GM21423 (cell line): Measurements from ENCODE around the gene LSM6.

Experiments used
- ATAC-seq: cut with Tn5 transposase; IDR thresholded peaks from one replicate; pipeline ENCODE4 v1.9.1; 2021; ENCODE audit warnings: mild to moderate bottlenecking, moderate library complexity; ENCODE audit not compliant: unreplicated experiment

LSM6 gene

DNA sequence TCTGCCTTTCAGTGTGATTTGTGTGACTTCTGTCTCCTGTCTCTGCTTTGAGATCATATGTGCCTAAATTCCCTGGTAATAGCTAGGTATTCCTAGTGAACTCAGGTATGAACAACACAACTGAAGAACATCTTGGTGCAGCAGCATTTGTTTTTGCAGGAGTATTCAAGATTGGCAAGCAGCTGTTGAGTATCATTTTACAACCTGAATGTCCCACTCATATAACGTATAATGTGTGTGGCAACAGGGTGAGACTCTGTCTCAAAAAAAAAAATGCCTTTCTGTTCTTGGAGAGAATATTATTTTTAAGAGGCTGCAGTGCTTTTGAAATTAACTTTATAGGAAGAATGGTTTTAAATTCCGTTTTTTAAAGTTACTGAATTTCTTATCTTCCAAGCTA lies 7.7 kb downstream of the LSM6 start:
- no peak for ATAC-seq

DNA sequence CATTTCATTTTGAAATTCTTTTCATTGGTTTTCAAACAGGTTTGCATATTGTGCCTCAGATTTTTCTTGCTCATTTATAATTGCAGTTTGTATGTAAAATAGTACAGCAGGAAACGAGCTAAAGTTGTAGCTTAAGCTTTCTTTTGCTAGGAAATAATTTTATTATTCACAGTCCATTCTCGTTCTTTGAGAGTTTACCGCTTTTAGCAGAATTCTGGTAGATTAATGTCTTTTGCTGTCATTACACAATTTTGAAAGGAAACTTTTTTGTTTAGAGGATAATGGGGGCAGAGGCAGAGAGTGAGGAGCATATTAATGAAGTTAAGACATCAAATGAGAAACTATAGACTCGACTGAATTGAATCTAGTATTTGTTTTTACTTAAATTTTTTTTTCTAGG lies 10.5 kb downstream of the LSM6 start:
- no peak for ATAC-seq

DNA sequence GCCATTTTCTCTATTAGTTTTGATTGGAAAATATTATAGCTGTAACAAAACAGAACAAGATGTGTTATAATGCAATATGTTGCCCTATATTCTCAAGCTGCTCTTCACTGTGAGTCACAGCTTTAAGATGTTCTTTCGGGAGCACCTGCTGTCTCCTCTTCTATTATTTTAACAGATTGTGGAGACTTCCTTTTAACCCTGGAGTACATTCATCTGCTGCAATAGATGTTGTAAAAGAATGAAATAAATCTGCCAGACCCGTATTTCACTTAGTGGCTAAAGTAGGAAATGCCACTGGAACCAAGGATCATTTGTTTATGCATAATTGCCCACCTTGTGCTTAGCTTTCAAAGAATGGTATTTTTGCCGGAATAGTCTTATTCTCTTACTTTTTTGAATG lies 11.1 kb downstream of the LSM6 start:
- no peak for ATAC-seq

DNA sequence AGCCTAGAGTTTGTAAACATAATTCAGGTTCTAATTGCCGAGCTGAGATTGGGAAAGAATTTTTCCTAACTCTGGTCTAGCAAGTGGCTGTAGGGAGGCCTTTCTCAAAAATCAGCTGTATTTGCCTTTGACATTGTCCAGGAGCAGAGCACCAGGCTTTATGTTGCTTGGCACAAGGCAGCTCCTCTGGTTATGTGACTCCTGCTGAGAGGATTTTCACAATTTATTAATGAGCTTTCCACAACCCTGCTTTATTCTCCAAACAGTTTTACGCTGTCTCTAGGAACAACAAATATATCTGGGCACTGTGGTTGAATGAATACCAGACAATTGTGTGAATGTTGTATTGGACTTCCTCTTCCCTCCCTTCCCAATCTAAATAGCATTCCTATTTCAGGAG lies 14.9 kb downstream of the LSM6 start:
- no peak for ATAC-seq

DNA sequence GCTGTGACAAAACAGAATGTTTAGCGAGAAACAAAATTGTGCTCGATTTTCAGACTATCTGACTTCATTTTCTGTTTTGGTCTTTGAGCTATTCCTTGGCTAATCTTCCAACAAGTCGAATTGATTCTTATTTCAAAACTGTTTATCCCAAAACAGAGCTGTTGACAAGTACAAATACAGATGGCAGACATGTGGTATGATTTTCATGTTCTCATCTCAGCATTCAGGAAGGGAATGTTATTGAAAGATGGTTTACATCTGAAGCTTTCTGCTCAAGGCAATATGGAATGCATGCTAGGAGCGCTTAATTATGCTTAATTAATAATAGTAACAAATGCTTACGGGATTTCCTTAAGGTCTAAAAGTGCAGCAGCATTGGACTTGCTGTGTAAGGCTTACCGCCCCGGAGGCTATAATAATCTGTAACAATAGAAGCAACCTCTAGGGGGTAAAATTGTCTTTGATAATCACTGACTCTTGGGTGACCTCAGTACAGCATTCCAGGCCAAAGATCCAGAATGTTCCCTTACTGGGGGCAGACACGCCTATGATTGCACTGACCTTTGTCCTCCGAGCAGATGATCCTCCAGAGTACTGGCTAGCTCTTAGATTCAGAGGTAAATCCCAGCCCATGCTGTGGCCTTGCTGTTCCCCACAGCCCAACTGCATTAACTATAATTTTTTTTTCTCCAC lies 16.4 kb downstream of the LSM6 start:
- ATAC-seq: no peak

DNA sequence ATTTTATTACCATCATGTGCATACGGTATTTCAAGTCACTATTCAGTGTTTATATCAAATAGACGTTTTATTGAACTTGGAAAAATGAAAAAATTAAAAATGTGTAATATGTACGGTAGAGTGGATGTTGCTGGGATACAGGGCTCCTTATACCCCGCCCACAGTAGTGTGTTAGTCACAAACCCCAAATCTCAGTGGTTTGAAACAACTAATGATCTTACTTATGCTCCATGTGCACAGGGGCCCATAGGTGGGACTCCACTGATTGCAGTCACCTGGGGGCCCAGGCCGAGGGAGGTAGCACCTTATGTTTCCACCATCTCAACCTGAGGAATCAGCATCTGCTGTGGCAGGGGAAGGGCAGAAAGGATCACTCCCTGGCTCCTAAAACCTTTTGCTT lies 18.1 kb downstream of the LSM6 start:
- no peak for ATAC-seq

DNA sequence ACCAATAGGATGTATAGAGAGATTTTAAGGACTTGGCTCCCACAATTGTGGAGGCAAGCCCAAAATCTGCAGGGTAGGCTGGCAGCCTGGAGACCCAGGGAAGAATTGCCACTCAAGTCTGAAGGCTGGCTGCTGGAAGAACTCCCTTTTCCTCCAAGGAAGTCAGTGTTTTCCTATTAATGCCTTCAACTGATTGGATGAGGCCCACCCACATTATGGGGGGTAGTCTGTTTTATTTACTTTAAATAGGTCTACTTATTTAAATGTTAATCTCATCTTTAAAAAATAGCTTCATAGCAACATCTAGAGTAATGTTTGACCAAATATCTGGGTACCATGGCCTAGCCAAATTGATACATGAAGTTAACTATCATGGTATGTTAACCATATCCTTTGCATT lies 18.7 kb downstream of the LSM6 start:
- no peak for ATAC-seq

DNA sequence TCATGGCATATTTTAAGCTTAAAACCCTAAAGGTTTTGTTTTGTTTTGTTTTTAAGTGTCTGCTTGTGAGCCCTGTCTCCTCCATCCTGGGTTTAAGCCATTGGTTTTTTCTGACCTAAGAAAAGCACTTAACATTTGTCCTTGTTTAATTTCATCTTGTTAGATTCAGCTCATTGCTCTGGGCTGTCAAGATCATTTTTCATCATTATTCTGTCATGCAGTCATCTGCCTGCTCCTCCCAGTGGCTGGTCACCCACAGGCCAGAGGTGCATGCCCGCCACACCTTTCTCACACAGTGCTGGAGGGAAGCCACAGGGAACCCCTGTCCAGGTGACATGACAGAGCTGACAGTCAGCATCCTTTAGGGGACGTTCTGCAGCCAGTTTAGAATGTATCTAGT lies 27.1 kb downstream of the LSM6 start:
- ATAC-seq: no peak

DNA sequence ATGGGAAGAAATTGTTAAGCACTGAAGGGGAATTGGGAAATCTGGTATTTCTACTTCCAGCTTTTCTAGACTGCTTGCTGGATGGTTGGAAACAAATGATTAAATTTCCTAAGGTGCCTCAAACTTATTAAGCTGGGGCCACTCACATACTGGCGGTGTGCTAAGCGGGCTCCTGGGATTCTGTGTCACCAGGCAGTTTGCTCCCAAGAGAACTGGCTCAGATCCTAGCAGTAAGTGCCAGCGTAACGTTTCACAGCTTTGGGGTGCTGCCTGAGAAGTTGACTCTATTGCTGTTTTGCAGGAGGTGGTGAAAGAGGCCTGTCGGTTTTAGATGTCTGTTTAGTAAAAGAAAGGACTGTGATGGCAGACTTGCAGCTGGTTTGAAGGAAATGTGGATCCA lies 31.9 kb downstream of the LSM6 start:
- no peak for ATAC-seq

DNA sequence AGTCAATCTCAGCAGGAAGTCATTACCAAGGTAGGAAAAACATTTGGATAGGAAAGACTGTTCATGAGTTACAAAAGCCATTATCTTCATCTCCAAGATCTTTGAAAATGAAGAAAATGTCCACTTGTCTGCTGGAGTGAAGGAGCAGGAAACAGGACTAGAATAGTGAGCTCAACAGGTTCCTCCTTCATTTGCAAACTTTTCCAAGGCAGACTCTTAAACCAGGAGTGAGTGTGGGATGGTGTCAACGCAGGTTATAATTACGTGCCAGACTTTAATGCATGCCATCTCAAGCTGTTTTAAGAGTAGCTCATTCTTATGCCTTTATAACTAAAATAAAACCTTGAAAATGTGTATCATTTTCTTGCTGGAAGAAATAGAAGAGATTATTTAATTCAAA lies 35.4 kb downstream of the LSM6 start:
- no peak for ATAC-seq

DNA sequence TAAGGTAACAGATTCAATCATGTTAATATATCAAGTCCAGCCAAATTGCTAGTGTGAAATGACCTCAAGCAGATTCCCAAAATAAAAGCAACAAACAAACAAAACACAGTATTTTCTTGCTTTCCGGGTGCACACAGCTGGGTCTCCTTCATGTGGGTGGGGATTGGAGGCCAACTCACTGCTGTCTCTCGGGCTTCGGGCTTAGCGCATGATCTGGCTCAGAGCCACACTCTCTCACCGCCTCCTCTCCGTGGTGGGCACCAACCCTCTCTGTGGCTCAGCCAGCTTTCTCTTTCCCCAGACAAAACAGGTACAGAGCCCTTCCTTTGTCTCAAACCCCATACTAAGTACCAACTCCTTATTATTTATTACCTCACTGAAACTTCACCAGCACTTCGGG lies 35.9 kb downstream of the LSM6 start:
- no peak for ATAC-seq

DNA sequence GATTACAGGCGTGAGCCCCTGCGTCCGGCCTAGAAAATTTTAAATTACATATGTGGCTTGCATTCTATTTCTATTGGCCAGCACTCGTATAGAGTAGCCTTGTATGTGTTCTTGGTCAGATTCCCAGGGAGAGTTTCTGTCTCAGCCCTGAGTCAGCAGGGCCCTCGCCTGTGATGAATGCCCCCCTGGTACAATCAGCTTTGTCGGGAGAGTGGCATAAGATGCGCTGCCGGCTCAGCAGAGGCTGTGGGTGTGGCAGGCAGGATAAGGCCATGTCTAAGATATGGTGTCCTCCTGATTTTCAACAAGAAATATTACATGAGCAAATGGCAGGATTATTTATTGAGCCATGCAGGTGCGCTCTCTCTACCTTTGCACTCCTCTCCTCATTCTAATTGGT lies 37.3 kb downstream of the LSM6 start:
- no peak for ATAC-seq

DNA sequence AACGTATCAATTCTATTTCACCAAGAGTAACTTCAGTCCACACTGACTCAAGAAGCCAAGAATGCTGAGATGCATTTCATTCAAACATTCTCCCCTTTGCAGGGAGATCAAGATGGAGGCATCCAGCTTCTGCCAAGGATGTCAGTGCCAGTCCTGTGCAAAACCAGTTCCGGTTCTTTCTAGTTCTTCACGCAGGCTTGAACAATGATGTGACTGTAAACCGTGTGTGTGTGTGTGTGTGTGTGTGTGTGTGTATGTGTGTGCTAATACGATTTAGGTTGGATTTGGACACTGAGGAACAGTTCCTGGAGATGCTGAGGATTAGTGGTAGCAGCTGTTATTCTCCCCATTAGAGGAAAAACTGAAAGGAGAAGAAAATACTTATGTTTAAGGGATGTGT lies 38.7 kb downstream of the LSM6 start, which contains the start of gene REELD1:
Gene REELD1, plus strand, starts transcription at position 301 of the 400 bp plus-strand sequence. CDS start 2,415 bp downstream, outside the sequence.
- ATAC-seq: no peak

DNA sequence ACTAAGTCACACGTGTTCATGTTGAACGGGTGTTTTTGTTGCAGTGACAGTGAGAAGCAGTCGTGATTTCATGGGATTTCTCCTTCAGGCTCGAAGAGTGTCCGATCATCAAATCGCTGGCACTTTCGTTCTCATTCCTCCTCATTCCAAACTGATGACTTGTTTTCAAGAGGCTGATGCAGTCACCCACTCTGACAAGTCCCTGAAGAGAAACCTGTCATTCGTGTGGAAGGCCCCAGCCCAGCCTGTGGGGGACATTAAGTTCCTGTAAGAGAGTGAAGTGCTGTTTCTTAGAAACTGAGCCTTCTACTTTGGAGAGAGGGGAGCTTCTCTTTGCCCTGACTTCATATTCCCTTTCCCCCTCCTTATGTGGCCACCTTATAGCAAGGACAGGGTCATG lies 46.8 kb downstream of the LSM6 start:
- no peak for ATAC-seq

DNA sequence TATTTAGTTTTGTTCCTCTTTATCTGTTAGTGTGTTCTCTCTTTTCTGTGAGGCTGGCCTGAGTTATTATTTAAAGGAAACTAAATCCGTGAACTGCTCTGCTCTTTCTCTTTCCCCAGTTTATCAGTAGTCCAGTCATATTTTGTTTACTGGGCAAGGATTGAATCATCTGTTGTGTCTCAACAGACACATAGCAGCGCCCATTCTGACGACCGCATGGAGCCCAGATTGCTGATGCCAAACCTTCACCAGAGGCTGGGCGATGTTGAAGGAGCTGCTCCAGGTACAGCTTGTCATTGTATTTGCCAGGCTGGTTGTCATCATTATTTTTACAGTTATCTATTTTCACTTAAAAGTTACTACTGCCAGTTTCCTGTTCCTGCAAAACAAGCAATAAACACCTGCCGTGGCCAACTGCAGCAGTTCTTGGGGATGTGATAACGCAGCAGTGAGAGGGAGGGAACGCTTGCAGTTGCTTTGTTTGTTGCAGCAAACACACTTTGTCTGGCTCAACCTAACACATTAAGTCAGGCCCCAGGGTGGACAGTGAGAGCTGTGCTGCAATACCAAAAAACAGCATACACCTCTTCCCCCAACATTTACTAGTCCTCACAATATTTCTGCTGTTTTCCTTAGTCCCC lies 48.9 kb downstream of the LSM6 start:
- ATAC-seq: no peak

DNA sequence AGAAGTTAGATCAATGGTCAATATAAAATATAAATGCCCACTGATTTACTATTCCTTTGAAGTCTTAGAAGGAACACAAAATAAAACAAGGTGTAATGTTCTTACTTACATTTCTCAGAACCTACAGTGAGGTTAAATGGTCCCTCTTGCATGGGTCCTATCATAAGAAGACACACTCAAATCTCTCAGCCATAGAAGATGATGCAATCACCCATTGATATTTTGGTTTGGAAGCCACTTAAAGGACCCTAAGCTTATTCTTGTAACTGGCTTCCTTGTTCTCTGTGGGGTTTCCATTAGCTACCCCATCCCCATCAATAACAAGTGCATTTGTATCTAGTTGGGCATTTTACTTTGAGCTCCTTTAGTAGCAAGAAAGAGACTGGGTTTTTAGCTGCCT lies 53.9 kb downstream of the LSM6 start:
- no peak for ATAC-seq

DNA sequence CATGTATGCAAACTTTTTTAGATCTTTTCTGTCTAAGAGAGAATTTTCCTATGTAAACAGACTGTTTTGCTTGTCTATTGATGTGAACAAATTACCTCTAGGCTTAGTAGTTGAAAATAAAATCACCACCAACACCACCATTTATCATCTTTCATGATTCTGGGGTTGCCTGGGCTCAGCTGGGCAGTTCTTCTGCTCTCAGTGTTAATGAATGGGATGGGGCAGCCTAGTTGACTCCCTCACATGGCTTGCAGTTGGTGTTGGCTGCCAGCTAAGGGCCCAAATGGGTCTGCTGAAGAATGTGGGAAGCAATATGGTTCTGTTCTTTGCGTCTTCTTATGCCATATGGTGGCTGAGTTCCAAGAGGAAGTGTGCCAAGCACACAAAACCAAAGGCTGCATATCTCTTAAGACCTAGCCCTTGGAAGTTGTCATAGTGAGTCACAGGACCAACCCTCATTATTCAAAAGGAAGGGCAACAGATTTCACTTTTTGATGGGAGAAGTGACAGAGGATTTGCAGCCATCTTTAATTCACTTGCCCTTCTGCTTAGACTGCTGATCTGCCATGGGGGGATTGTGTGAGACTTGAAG lies 56.7 kb downstream of the LSM6 start:
- ATAC-seq: no peak

DNA sequence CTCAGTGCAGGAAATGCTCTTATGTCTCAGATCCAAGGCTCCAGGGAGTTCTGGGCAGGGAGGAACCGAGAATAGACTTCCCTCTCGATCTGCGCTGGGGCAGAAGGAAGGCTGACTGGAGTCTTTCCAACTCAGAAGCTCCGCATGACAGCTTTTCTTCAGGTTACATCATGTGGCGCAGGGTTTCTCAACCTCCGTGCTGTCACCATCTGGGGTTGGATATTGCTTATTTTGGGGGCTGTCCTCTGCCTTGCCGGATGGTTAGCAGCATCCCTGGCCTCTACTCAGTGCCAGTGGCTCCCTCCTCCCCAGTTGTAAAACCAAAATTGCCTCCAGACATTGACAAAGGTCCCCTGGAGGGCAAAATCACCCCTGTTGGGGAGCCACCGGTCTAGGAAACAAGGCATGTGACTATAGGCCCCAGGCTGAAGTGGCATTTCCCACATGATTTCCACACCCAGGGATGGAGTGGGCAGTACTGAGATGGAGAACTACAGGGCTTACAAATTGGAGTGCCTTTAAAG lies 60.2 kb downstream of the LSM6 start:
- no peak for ATAC-seq

DNA sequence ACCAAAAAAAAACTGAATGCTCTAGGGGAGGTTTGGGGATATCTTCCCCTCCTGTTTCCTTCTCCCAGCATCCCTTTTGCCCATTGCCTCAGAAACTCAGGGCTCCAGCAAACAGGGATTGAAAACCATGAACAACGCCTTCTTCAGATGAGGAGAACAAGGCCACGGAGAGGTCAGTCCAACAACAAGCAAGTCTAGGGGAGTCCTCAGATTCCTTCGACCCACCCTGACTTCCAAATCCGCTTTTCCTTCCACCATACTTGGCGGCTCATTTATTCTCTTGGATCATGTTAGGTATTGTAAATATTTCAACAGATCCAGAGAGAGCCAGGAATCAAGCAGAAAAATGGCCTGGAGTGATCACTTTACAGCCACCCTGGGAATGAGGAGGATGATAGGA lies 60.7 kb downstream of the LSM6 start:
- ATAC-seq: no peak

DNA sequence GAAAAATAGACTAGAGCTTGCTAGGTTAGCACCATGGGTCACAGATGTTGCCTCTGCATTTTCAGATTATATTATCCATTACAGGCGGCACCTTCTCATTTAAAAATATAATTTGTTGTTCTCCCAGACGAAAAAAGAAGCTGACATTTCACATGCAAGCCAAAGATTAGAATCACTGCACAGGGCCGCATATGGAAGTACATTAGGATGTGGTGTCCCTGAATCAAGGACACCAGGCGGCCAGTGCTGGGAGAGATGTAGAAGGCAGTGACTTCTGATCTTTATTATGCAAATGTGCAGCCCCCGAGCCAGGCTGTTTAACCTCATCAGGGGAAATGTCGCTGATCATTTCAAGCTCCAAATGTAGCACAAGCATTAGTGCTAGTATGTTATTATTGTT lies 61.6 kb downstream of the LSM6 start:
- ATAC-seq: no peak

DNA sequence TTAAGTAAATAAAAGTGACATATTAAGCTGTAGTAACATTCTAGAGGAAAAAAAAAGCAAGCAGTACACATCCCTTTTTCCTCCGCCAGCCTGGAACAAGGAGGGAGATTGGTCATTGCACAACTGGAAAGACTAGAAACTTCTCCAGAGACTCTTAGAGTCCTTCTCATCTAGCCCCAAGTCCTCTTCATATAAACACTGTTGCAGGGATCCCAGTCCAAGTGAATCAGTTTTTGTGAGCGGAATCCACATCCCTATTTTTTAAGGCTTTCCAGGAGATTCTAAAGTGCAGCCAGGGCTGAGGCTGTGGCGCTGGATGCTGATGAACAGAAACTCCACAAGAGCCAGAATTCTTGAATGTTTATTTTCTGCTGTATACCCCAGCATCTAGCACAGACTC lies 62.6 kb downstream of the LSM6 start:
- no peak for ATAC-seq
